VCaP (cell line): Measurements from ENCODE around the gene SLC43A1.
A peak's percentile ranks its signal among the peaks of the same experiment; 100 is the strongest.
"Not testable (repeated sequence)": the region's sequence is repeated elsewhere in the genome, so short reads cannot be mapped to it uniquely, and the experiment has no call there.

ENCODE experiments used
- H3K27ac ChIP-seq: fragments of 450-650 bp; 2 replicates; pipeline ENCODE4 v1.5.1; 2017
- TF ChIP-seq, protein P1 (sequence below): fragments of 450-650 bp; conservative IDR thresholded peaks from 2 replicates; pipeline ENCODE4 v1.5.1; 2017; ENCODE audit warnings: mild to moderate bottlenecking, moderate library complexity

SLC43A1 gene

DNA sequence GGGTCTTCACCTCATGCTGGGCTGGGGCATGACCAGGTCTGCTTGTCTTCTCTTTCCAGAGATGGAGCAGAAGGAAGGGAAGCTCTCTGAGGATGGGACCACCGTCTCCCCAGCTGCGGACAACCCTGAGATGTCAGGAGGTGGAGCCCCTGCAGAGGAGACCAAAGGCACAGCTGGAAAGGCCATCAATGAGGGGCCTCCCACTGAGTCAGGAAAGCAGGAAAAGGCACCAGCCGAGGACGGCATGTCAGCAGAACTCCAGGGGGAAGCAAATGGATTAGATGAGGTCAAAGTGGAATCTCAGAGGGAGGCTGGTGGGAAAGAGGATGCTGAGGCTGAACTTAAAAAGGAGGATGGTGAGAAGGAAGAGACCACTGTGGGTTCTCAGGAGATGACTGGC, 27.1 kb upstream of the SLC43A1 start:
- H3K27ac ChIP-seq = no peak overlapping the region
- TF ChIP-seq, protein P1, sequence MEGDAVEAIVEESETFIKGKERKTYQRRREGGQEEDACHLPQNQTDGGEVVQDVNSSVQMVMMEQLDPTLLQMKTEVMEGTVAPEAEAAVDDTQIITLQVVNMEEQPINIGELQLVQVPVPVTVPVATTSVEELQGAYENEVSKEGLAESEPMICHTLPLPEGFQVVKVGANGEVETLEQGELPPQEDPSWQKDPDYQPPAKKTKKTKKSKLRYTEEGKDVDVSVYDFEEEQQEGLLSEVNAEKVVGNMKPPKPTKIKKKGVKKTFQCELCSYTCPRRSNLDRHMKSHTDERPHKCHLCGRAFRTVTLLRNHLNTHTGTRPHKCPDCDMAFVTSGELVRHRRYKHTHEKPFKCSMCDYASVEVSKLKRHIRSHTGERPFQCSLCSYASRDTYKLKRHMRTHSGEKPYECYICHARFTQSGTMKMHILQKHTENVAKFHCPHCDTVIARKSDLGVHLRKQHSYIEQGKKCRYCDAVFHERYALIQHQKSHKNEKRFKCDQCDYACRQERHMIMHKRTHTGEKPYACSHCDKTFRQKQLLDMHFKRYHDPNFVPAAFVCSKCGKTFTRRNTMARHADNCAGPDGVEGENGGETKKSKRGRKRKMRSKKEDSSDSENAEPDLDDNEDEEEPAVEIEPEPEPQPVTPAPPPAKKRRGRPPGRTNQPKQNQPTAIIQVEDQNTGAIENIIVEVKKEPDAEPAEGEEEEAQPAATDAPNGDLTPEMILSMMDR = no peak

DNA sequence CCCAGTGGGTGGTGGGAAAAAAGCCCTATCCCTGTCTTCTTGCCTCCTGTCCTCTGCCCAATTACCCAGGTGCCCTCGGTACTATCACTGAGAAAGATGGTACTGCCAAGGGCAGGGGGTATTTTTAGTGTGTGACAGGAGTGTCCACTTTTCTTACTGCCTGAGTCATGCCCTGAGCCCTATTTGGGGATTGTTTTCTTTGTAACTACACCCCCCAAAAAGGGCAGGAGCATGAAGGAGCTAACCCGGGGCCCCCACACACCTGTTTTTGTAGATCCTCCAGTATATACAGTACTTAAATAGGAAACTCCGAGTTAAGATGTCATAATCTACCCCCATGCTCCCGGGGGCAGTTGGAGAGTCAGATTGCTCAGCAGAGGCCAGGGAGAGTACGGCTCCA, 25.7 kb upstream of the SLC43A1 start:
- TF ChIP-seq, protein P1 = no peak
- no peak overlapping the region for H3K27ac ChIP-seq

DNA sequence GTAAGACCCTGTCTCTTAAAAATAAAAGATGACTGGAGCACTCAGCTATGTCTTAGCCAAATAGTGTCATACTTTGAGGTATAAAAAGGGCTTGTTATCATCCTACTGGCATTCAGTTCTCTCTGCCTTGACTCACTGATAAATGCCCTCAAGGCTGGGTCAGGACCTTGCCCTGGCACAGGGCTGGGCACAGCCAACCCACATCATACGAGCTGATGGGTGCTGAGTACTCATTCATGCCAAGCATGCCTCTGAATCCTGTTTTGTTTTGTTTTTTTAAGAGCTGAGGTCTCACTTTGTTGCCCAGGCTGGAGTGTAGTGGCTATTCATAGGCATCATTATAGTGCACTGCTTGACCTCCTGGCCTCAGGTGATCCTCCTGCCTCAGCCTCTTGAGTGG, 23.8 kb upstream of the SLC43A1 start:
- TF ChIP-seq, protein P1 = no peak
- no peak overlapping the region for H3K27ac ChIP-seq

DNA sequence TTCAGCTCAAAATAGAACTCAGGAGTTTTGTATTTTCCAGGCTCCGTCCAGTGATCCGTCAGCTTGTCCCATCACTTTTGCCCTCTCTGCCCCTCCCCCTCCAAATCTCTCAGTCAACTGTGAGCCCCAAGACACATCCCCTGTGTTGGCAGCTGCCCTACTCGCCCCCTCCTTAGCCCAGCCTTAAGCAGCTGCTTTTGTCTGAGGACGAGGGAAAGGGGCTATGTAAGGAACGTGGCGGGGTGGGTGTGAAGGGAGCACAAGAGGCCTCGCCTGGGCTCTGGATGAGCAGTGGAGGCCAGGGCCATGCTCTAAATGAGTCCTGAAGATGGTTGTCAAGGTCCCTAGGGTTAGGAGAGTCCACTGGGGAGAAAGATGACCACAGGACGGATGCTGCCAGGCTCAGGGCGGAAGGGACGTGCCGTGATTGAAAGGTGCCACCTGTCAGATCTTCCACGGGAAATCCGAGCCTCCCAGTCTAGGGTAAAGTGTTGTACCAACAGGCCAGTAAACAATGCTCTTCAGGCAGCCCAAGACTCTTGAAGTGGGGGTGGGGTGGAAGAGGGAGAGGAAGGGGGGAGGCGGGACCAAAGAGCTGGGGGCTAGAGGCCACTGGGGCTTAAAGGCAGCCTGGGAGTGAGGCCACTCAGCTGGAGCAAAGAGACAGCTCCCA, 21.6 kb upstream of the SLC43A1 start, which contains the start of gene SMTNL1:
TSS of gene SMTNL1 (plus strand) at position 649 of the 673 bp plus-strand sequence. CDS start 5,048 bp downstream, outside the sequence.
- TF ChIP-seq, protein P1 = no peak

DNA sequence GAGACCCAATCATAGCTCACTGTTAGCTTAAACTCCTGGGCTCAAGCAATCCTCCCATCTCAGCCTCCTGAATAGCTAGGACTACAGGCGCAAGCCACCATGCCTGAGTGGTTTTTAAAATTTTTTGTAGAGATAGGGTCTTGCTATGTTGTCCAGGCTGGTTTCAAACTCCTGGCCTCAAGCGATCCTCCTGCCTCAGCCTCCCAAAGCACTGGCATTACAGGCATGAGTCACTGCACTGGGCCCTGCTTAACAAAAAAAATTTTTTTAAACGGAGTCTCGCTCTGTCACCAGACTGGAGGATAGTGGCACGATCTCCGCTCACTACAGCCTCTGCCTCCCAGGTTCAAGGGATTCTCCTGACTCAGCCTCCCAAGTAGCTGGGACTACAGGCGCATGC, 18.9 kb upstream of the SLC43A1 start:
- H3K27ac ChIP-seq = not testable (repeated sequence)

More for the DNA sequence above, 21.6 kb upstream of the SLC43A1 start, which contains the start of gene SMTNL1:
- no peak within 1 kb of the TSS for H3K27ac ChIP-seq

DNA sequence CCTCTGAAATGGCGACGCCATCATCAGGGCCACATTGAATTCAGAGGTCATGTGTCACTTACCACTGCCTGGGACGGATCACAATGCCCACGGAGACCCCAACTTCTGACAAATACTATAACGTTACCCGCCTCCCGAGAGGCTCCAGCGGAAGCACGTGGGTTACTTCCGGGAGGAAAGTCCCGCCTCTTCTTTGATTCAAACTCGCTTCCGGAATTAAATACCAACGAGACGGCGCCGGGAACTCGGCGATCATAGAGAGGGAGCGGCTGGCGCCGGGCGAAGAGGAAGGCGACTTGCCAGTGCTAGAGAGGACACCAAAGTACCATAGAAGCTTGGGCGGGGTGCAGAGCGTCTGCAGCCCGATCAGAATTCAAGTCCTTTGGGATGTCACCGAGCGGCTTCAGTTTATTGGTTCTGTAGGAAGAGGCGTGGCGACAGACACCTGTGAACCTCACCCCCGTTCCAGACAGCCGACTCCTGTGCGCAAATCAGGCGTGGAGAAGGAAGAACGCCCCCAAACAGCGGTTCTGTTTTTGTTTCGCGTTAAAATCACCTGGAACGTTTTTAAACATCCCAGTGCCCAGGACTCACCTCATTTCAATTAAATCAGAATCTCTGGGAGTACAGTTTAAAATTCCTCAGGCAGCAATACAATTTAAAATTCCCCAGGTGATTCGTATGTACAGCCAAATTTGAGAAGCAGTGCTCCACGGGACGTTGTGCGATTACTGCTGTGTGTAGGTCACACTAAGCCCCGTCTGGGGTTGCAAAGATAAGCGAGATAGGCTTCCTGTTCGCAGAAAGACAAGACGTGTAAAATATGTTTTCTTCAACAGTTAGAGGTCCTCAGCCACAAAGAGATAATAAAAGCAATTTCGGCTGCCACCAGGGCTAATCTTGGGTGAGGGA, 15.3 kb upstream of the SLC43A1 start, which contains the start of gene TIMM10:
TSS of gene TIMM10 (minus strand) at position 159 of the 912 bp plus-strand sequence. CDS start 565 bp downstream, outside the sequence.
- TF ChIP-seq, protein P1 = no peak; the same call in 1 of the 2 replicates
- peak within 1 kb of the TSS; percentile 78 for H3K27ac ChIP-seq

DNA sequence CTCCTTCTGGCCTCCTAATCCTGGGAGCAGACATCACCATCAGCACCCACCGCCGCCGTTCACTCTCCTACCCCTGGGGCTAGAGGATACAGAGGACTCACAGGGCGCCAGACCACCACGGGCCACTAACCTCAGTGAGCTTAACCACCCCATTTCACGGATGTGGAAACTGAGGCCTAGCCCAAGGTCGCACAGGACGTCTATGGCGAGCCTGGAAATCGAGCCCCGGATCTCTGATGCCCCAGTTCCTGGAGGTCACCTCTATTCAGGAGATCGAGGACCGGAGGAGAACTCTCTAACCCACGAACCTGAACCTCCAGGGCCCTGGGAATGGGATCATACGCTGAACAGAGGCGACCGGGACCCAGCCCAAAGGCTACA, 14.7 kb upstream of the SLC43A1 start:
- TF ChIP-seq, protein P1 = no peak
- H3K27ac ChIP-seq = peak overlapping the region; percentile 78
